ENCODE results near the gene RIOK3.
A peak's percentile ranks its signal among the peaks of the same experiment; 100 is the strongest.
"Not testable (repeated sequence)": the region's sequence is repeated elsewhere in the genome, so short reads cannot be mapped to it uniquely, and the experiment has no call there.

Gene RIOK3, protein sequence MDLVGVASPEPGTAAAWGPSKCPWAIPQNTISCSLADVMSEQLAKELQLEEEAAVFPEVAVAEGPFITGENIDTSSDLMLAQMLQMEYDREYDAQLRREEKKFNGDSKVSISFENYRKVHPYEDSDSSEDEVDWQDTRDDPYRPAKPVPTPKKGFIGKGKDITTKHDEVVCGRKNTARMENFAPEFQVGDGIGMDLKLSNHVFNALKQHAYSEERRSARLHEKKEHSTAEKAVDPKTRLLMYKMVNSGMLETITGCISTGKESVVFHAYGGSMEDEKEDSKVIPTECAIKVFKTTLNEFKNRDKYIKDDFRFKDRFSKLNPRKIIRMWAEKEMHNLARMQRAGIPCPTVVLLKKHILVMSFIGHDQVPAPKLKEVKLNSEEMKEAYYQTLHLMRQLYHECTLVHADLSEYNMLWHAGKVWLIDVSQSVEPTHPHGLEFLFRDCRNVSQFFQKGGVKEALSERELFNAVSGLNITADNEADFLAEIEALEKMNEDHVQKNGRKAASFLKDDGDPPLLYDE

DNA sequence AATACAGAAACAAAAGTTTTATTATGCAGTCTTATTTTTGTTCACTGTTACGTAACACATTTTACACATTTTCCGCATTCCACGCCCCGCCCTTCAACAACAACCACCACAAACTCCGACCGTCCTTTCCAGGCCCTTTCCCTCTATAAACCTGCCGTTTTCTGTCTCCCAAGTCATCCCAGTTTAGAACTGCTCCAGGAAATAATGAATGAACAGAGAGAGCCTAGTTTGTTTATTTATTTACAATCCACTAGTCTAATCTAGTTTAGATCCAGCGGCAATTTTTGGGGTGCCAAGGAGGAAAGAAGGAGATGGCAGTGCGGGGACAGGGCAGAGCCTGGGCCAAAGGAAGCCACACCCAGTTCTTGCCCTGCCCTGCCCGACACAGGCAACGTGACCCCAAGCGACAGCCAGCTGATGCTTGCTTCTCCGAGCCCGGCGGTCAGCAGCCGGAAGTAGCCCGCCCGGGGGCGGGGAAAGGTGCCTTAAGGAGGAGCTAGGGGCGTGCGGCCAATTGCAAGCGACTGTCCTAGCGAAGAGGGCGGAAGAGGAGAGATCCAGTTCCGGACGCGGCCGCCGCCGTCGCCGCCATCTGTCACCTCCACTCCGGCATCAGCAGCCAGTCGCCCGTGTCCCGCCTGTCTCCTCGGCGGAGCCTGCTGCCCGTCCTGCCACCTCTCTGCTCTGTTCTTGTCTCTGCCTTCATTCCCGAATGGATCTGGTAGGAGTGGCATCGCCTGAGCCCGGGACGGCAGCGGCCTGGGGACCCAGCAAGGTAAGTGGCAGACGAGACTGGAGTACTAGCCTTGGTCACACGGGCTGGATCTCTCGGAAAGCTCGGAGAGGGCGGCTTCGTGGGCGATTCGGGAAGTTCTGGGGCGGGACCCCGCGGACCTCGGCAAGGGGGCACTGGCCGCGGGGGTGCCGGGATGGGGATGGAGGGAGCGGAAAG, at the start of gene RIOK3:
Gene RIOK3, plus strand, starts transcription at position 560 of the 952 bp plus-strand sequence. Its CDS starts 153 bp downstream, at position 713.
- DNase-seq = peak; percentile 69 to 92

DNA sequence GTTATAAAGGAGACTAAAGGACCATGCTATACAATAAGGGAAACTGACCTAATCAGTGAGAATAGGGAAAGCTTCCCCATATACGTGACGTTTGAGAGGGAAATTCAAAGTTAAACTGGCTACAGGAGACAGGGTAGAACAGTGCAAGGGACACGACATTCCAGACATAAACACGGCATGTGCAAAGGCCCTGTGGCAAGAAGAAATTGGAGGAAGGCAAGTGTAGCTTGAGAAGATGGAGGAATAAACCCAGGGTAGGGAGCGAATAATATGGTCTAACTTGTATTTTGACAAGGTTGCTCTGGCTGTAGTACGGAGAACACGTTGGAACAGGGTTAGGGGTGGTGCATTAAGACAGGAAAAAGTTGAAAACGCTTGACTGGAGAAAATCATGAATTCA, 49.8 kb upstream of the RIOK3 start:
- no peak for DNase-seq

DNA sequence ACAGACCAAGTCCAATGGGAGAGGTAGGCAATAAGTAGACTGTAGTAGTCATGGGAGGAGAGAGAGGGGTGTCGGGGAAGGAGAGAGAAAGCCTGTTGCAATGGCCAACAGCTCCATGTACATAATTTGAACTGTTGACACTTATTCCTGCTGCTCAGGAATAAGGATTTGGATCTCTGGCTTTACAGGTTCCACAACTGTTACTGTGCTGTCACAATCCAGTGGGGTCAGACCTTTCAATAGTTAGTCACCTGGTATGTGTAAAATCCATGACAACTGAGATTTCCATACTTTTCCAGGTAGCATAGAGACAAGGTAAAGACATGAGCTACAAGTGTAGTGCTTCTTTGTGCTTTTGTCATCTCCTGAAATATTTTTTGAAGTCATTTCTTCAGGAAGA, 47.5 kb upstream of the RIOK3 start:
- DNase-seq = no peak

DNA sequence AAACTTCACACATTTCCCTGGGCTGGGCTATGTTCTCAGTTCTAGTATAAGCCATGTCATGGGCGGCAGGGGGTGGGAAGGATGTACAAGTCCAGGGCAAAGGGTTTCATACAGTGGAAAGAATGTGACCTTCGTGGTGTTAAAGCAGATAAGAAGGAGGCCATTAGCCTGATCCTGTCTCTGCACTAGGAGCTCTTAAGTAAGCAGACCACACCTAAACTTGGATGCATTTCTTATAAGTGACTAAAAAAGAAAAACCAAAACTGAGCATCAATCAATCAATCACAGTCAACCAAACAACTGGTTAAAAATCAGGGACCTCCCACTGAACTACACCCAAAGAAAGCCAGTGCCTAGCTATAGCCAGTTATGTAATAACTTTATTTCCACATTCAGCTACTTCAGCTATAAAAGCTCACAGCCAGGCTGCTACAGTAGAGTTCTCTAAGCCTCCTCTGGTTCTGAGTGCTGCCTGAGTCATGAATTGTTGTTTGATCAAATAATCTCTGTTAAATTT, 46.8 kb upstream of the RIOK3 start:
- DNase-seq = no peak

DNA sequence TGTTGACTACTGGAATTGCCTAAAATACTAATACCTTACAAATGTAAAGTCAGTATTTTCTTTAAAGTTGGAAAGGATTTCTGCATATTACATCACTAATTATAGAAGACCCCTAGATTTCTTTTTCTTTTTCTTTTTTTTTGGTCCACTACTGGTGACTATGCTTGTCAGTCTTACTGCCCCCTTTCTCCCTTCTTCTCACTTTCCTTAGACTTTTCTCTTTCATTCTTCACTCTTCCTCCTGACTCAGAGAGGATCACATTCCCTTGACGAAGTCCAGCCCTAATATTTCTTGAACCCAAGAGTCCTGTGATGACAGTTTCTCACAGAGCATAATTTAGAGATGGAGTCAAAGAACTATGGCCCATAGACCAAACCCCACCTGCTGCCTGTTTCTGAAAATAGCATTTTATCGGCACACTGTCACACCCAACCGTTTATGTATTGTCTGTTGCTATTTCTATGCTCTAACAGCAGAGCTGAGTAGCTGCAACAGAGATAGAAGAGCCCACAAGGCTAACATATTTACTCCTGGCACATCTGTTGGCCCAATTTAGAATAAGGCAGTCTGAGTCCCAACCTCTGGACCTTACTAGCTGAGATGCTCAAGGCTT, 40.6 kb upstream of the RIOK3 start:
- no peak for DNase-seq

DNA sequence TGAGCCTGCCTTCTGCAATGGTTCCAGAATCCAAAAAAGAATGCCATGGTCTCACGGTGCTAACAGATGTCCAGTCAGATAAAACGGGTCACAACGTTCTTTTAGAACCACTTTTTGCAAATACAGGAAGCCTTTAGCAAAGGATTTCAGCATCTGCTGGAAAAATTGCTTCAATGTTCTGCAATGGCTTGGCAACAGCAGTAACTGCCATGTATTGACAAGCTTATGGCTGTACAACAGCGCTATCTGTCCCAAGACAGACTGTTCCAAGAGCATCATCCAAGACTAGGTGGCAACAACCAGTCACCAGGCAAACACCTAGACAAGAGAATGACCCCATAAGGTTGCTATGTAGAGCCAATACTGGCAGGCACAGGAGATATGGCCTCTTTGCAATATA, 37.6 kb upstream of the RIOK3 start:
- no peak for DNase-seq

DNA sequence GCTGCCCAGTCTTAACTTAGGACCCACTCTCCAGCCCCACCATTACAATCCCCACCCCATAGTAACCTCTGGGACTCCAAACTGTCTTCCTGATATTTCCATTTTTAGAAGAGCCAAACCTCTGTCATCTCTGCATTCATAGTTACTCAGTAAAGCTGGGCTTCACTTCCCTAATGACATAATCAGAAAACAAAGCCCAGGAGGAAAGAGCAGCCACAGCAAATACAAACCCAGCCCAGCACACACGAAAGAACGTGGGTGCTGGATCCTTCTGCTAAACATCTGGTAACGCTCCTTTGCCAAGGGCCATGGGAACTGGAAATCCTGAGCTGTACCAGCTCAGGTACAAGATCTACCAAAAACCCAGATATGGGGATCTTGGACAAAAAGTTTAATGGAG, 36.8 kb upstream of the RIOK3 start:
- no peak for DNase-seq

DNA sequence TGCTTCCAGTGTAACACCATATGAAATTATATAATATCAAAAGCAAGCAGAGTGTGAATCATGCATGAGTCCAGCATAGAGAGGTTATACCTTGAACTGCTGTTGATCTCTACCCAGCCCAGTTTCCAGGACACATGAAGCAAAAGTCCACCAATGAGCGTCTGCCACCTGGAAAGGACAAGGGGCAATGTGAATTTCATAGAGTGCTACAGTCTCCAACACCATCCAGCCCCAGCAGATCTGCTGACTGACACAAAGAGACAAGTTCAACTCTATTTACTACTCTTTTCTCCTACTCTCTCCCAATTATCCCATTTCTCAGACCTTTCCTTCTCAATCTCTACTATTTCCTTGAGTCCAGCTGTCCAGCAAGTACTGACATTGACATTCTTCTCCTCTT, 31.8 kb upstream of the RIOK3 start:
- no peak for DNase-seq

DNA sequence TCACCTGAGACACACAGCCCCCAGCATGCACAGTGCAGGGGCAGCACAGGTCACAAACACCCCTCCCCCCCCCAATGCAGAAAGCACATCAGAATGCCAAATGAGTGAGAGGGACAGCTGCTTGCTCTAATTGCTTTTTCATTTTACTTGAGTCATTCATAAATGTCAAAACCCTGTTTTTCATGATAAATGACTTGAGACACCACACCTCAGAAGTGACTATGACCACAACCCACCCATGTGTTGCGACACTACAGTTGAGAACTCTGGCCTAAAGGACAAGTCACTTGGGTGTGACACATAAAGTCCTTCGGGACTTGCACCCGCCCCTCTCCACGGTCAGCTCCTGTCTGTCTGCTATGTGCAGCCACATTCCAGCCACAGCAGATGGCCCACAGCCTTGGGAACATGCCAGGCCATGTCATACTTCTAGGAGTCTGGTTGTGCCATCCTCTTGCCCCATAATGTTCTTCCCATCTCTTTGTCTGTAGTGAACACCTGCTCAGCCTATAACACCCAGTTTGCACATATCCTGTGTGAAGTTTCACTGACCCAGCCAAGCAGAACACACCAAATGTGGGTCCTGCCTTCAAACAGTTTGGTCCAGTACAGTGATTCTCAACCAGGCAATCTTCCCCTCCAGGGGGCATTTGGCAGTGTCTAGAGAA, 30.2 kb upstream of the RIOK3 start:
- DNase-seq = no peak

DNA sequence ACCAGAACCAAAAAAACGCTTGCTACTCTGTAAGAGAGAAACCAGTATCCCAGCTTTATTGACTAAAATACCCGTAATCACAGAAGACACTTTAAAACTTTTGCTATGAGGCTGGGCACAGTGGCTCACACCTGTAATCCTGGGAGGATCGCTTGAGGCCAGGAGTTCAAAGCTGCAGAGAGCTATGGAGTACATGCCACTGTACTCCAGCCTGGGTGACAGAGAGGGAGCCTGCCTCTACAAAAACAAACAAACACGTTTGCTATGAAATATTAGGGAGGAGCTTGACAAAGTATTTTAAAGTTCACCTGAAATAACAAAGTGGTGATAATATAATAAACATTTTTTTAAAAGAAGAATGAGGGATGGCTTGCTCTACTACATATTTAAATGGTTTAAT, 28.5 kb upstream of the RIOK3 start:
- no peak for DNase-seq

DNA sequence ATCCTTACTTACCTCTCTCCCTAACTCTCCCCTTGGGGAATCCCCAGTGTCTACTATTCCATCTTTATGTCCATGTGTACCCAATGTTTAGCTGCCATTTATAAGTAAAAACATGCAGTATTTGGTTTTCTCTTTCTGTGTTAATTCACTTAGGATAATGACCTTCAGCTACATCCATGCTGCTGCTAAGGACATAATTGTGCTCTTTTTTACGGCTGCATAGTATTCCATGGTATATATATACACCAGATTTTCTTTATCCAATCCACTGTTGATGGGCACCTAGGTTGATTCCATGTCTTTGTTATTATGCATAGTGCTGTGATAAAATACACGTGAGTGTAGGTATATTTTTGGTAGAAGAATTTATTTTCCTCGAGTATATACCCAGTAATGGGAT, 24.3 kb upstream of the RIOK3 start:
- DNase-seq = no peak

DNA sequence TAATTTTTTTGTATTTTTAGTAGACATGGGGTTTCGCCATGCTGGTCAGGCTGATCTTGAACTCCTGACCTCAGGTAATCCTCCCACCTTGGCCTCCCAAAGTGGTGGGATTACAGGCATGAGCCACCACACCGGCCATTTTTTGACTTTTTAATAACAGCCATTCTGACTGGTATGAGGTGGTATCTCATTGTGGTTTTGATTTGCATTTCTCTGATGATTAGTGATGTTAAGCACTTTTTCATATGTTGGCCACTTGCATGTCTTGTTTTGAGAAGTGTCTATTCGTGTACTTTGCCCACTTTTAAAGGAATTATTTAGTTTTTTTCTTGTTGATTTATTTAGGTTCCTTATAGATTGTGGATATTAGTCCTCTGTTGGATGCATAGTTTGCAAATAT, 23.5 kb upstream of the RIOK3 start:
- DNase-seq = not testable (repeated sequence)

DNA sequence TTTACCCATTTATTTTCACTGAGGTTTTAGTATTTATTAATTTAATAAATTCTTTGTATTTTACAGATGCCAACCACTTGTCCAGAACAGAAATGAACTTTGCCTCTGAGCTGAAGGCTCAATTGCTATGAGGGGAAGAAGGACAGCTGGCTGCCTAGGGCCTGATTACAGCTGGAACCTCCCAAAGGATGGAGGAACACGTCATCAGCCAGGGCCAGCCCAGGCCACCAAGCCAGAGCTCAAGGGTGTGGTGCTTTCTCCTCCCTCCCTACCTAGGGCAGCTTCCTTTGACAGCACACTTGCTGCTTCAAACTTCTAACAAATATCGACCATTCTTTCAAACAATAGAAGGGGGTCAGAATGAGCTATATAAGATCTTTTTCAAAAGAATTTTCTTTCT, 19.7 kb upstream of the RIOK3 start:
- DNase-seq = no peak

DNA sequence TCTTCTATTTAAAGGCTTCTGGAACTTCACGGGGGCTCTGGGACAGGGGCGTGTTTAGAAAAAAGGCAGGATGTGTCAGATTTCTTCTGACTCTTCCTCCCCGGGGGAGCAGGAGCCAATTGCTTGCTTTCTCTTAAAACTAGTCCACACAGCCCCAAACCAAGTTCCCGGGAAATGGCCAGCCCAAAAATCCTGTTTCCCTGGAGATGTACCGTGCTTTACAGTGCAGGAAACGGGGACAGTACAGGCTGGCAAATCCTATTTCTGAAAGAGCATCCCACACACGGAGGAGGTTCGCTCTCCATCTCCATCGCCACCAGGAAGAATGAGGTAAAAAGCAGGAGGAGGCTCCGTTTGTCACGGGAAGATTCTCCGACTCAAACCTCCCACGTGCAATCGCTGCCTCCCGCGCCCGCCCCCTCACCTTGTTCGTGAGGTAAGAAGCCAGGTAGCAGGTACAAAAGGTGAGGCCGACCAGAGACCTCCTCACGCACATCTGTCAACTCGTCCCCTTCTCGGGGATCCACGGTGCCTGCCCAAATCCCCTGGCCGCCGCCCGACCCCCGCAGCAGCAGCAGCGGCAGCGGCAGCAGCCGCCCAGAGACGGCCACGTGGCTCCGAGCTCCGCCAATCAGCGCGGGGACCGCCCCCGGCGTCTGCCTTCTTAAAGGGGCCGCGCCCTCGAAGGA, 15.6 kb upstream of the RIOK3 start:
- DNase-seq = peak; percentile 34 to 43

DNA sequence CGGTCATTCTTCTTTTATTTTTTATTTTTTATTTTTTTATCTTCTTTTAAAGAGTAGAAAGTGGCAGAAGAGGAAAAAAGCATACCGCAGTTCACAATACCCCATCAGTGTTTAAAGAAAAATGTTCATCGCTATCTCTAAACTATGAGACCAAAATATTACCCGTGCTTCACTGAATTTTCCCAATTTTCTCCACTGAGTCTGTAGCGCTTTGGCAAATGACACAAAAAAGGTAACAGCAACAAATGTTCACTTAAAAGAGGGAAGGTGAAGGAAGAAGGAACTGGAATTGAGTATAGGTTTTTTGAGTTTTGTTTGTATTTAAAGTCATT, 15.1 kb upstream of the RIOK3 start:
- DNase-seq = no peak

DNA sequence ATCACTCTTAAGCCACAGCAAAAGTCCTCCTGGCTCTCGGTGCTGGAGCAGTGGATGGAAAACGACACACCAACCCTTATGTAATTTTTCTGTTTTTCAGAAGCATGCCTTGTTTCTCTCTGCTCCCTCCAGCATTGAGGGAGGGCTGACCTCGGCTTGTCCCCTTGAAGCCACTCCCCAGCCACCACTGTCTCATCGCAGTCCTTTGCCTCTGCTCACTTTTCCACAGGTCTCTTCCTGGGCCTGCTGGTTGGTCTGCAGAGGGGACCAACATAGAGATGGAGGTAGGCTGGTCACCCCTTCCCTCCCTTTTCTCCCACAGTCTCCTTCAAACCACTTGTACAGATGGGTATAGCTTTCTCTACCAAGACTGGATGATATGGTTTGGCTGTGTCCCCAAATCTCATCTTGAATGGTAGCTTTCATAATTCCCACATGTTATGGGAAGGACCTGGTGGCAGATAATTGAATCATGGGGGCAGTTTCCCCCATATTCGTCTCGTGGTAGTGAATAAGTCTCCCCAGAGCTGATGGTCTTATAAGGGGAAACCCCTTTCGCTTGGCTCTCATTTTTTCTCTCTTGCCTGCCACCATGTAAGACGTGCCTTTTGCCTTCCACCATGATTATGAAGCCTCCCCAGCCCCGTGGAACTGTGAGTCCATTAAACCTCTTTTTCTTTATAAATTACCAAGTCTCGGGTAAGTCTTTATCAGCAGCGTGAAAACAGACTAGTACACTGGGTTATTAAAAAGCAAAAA, 14.3 kb upstream of the RIOK3 start:
- DNase-seq = no peak

DNA sequence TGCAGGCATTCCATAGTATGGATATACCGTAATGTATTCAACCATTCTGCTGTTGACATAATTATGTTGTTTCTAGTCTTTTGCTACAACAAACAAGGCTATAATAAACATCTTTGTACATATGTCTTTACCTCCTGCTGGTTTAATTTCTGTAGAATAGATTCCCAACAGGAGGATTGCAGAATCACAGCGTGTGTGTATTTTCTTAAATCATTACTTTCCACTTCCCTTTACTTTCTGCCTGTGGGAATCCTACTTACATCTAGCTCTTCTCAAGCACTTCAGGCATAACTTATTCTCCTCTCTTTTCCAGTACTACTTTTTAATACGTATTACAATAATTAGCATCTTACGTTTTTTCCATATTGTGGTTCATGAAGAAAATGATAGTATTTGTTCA, 13.0 kb upstream of the RIOK3 start:
- no peak for DNase-seq

DNA sequence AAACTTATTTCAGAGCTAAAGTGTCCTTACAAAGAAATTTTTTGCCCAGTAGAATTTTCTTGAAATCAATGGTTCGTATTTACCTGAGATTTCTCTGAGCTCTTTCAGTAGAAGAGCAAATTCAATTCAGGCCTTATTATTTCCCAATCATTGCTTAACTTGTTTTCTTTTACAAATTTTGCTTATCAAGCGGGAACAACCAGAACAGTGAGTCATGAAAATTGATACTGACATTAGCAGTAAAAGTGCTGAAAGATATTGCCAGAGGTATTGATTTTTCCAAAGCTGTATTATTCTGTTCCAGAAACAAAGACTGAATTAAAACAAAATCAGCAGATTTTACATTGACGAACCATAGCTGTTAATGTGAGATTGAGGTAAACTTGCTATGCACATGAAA, 10.1 kb upstream of the RIOK3 start:
- DNase-seq = no peak

DNA sequence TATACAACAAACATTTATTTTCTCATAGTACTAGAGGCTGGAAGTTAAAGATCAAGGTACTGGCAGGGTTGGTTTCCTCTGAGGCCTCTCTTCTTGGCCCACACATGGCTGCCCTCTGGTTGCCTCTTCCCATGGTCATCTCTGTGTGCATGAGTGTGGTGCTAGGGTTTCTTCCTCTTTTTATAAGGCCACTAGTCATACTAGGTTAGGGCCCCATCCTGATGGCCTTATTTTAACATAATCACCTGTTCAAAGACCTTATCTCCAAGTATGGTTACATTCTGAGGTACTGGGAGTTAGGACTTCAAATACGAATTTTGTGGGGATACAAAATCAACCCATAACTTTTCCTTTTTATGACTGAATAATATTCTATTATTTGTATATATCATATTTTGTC, 4.8 kb upstream of the RIOK3 start:
- DNase-seq = no peak

DNA sequence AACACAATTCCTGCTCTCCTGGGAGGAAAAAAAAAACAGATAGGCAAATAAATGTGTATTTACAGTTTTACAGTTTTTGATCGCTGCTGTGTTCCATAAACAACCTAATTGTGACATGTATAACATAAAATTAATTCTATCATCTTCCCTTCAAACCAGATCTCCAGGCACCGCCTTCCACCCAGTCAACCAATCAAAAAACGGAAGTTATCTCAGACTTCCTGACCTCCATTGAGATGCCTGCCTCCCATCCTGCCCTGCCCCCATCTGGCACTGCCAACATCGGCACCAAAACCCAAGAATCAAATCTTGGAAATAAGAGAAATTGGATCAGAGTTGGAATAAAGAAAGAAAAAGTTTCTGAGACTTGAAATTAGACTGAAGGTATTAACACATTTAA, 3.1 kb upstream of the RIOK3 start:
- no peak for DNase-seq

DNA sequence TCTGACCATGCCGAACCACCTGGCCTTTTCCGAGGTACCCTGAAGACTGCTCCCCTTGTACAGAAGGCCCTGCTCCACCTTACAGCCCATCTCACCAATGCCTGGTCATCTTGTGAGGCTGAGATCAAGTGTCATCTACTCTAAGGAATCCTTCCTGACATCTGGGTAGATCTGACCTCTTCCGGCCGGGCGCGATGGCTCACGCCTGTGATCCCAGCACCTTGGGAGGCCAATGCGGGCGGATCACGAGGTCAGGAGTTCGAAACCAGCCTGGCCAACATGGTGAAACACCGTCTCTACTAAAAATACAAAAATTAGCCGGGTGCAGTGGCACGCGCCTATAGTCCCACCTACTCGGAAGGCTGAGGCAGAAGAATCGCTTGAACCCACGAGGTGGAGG, 2.1 kb upstream of the RIOK3 start:
- no peak for DNase-seq
